ENCODE data around the gene PWWP2B. TPM values are rescaled to one million over a fixed set of nuclear protein-coding genes. Genes with fewer than 3 reads are reported as not detected.
"Not testable (repeated sequence)": the region's sequence is repeated elsewhere in the genome, so short reads cannot be mapped to it uniquely, and the experiment has no call there.

PWWP2B gene
- total and polyA plus RNA-seq, 2 experiments from 2014 or later = 0.66 to 5.8 TPM

GRCh38 chr10:132433671-132434340 is 36.8 kb downstream of the PWWP2B start:
- no peaks in the 10 kb centered on the region for H3K9me2 ChIP-seq (ENCODE audit: insufficient read depth)
- no peak for DNase-seq
- H3F3A ChIP-seq (ENCODE audit: insufficient read depth) = no peaks in the 10 kb centered on the region
- H3K36me3 ChIP-seq (ENCODE audit: low read depth) = no peaks in the 10 kb centered on the region
- WGBS, 2 experiments (ENCODE audit: low coverage in 1 of 2, low lambda C conversion rate in 2 of 2, missing lambda C conversion rate in 2 of 2) = 84 to 85% methylated on average over 21 of the region's 21 CpGs
- H3K27me3 ChIP-seq (replicated peaks; ENCODE audit: insufficient read depth) = no peaks in the 10 kb centered on the region
- H3K9me3 ChIP-seq (ENCODE audit: low read depth) = no peaks in the 10 kb centered on the region
- TF ChIP-seq EZH2phosphoT487 (IDR thresholded peaks at IDR 0.05; ENCODE audit: insufficient read depth, low read depth) = no peak
- TF ChIP-seq EZH2 (IDR thresholded peaks at IDR 0.05; ENCODE audit: insufficient read depth, poor library complexity, severe bottlenecking) = no peak
- no peak overlapping the region for H3K9ac ChIP-seq
- H3K4me3 ChIP-seq = no peak overlapping the region
- H4K20me1 ChIP-seq (ENCODE audit: insufficient read depth) = no peaks in the 10 kb centered on the region
- H2AFZ ChIP-seq = no peak overlapping the region
- in situ Hi-C loops (cut with MboI) = no loop called here
- H3K27ac ChIP-seq = no peak overlapping the region
- H3K79me2 ChIP-seq (ENCODE audit: insufficient read depth) = no peaks in the 10 kb centered on the region
- H3K4me2 ChIP-seq (ENCODE audit: unreplicated experiment) = no peak overlapping the region
- no peaks in the 10 kb centered on the region for H3K4me1 ChIP-seq (ENCODE audit: insufficient read depth)

GRCh38 chr10:132434405-132435005 is 37.5 kb downstream of the PWWP2B start:
- Histone ChIP-seq H3K27me3 (replicated peaks; ENCODE audit: insufficient read depth) (no peaks in the 10 kb centered on the region), H3K79me2 (ENCODE audit: insufficient read depth) (no peaks in the 10 kb centered on the region), H3K9me2 (ENCODE audit: insufficient read depth) (no peaks in the 10 kb centered on the region), H4K20me1 (ENCODE audit: insufficient read depth) (no peaks in the 10 kb centered on the region), H3K27ac (no peak overlapping the region), H3K9me3 (ENCODE audit: low read depth) (no peaks in the 10 kb centered on the region), H3F3A (ENCODE audit: insufficient read depth) (no peaks in the 10 kb centered on the region), H3K36me3 (ENCODE audit: low read depth) (no peaks in the 10 kb centered on the region), H3K4me1 (ENCODE audit: insufficient read depth) (no peaks in the 10 kb centered on the region), H3K9ac (no peak overlapping the region), H3K4me3 (no peak overlapping the region), H2AFZ (no peak overlapping the region), H3K4me2 (ENCODE audit: unreplicated experiment) (no peak overlapping the region)
- 69 to 81% methylated on average over 12 of the region's 12 CpGs for WGBS, 2 experiments (ENCODE audit: low coverage in 1 of 2, low lambda C conversion rate in 2 of 2, missing lambda C conversion rate in 2 of 2)
- TF ChIP-seq EZH2phosphoT487 (IDR thresholded peaks at IDR 0.05; ENCODE audit: insufficient read depth, low read depth) (no peak), EZH2 (IDR thresholded peaks at IDR 0.05; ENCODE audit: insufficient read depth, poor library complexity, severe bottlenecking) (no peak)
- no peak for DNase-seq
- in situ Hi-C loops (cut with MboI) = no loop called here

GRCh38 chr10:132435320-132435719 is 38.3 kb downstream of the PWWP2B start:
- H3K4me2 ChIP-seq (ENCODE audit: unreplicated experiment); H3K9me3 ChIP-seq (ENCODE audit: low read depth); H3K4me1 ChIP-seq (ENCODE audit: insufficient read depth); H3K9me2 ChIP-seq (ENCODE audit: insufficient read depth); H2AFZ ChIP-seq; H3F3A ChIP-seq (ENCODE audit: insufficient read depth); in situ Hi-C loops (cut with MboI); H4K20me1 ChIP-seq (ENCODE audit: insufficient read depth); H3K36me3 ChIP-seq (ENCODE audit: low read depth); H3K27me3 ChIP-seq (replicated peaks; ENCODE audit: insufficient read depth); H3K9ac ChIP-seq; DNase-seq; H3K4me3 ChIP-seq; H3K27ac ChIP-seq; H3K79me2 ChIP-seq (ENCODE audit: insufficient read depth): not testable (repeated sequence)
- 68 to 70% methylated on average over 5 of the region's 5 CpGs for WGBS, 2 experiments (ENCODE audit: low coverage in 1 of 2, low lambda C conversion rate in 2 of 2, missing lambda C conversion rate in 2 of 2)

GRCh38 chr10:132436096-132436495 is 39.1 kb downstream of the PWWP2B start:
- H3F3A ChIP-seq (ENCODE audit: insufficient read depth); H3K9ac ChIP-seq; H3K36me3 ChIP-seq (ENCODE audit: low read depth); H3K4me1 ChIP-seq (ENCODE audit: insufficient read depth); H3K4me2 ChIP-seq (ENCODE audit: unreplicated experiment); H4K20me1 ChIP-seq (ENCODE audit: insufficient read depth); H3K4me3 ChIP-seq; H3K9me3 ChIP-seq (ENCODE audit: low read depth); H2AFZ ChIP-seq; H3K79me2 ChIP-seq (ENCODE audit: insufficient read depth); H3K27ac ChIP-seq; H3K27me3 ChIP-seq (replicated peaks; ENCODE audit: insufficient read depth); H3K9me2 ChIP-seq (ENCODE audit: insufficient read depth); DNase-seq; in situ Hi-C loops (cut with MboI): not testable (repeated sequence)
- 75 to 84% methylated on average over 2 to 3 of the region's 3 CpGs for WGBS, 2 experiments (ENCODE audit: low coverage in 1 of 2, low lambda C conversion rate in 2 of 2, missing lambda C conversion rate in 2 of 2)
